ENCODE data around the gene PDE6H. TPM values are rescaled to one million over a fixed set of nuclear protein-coding genes. Genes with fewer than 3 reads are reported as not detected.

Gene PDE6H
- total RNA-seq, 1 donor from 2014 or later = not detected

DNA sequence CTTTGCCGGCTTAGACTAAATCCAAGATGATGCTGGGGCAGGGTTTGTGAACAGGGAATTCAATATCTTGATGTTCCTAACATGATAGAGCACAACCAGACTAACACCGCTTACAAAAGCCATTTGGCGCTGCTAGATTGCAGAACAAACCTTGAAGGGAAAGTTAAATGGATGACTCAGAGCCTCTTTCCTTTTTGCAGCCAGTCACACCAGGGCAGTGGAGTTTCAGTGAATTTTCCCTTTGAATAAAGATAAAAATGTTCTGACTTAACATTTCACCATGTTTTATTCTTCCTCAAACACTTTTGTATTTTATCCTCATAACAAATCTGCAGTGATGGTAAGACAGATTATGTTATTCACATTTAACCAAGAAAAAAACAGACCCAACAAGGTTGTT lies 47.3 kb downstream of the PDE6H start:
- Mint-ChIP-seq H3K27ac (ENCODE audit: unreplicated experiment) (no peak overlapping the region), H3K36me3 (ENCODE audit: low read depth) (no peaks in the 10 kb centered on the region), H3K4me1 (no peaks in the 10 kb centered on the region), H3K27me3 (ENCODE audit: low read depth) (no peaks in the 10 kb centered on the region), H3K9me3 (no peaks in the 10 kb centered on the region), H3K4me3 (no peak overlapping the region)
- DNase-seq (ENCODE audit: low read depth, low spot score) = no peak
- TF ChIP-seq, protein P1, sequence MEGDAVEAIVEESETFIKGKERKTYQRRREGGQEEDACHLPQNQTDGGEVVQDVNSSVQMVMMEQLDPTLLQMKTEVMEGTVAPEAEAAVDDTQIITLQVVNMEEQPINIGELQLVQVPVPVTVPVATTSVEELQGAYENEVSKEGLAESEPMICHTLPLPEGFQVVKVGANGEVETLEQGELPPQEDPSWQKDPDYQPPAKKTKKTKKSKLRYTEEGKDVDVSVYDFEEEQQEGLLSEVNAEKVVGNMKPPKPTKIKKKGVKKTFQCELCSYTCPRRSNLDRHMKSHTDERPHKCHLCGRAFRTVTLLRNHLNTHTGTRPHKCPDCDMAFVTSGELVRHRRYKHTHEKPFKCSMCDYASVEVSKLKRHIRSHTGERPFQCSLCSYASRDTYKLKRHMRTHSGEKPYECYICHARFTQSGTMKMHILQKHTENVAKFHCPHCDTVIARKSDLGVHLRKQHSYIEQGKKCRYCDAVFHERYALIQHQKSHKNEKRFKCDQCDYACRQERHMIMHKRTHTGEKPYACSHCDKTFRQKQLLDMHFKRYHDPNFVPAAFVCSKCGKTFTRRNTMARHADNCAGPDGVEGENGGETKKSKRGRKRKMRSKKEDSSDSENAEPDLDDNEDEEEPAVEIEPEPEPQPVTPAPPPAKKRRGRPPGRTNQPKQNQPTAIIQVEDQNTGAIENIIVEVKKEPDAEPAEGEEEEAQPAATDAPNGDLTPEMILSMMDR (conservative IDR thresholded peaks at IDR 0.05) = no peak

Other genes with a start within 250 kb of the PDE6H start
- 101 and 109 TPM in 2 replicates for gene WBP11, start 169.6 kb upstream of the PDE6H start, total RNA-seq
- 2.5 and 2.9 TPM in 2 replicates for gene C12orf60, start 169.4 kb upstream of the PDE6H start, total RNA-seq
- gene SMCO3, start 158.9 kb upstream of the PDE6H start, total RNA-seq = not detected in 2 replicates
- not detected in 2 replicates for gene ART4, start 129.5 kb upstream of the PDE6H start, total RNA-seq
- gene MGP, start 87.2 kb upstream of the PDE6H start, total RNA-seq = not detected in 2 replicates
- gene ERP27, start 34.5 kb upstream of the PDE6H start, total RNA-seq = not detected in 2 replicates
- gene ARHGDIB, start 11.4 kb upstream of the PDE6H start, total RNA-seq = 1.2 and 1.5 TPM in 2 replicates
- 0.61 and 1.1 TPM in 2 replicates for gene RERG, start 248.4 kb downstream of the PDE6H start, total RNA-seq

All from neural crest cell (in vitro differentiated cells).